H1 (cell line): ENCODE data around the gene ENSA. TPM values are rescaled to one million over a fixed set of nuclear protein-coding genes. Genes with fewer than 3 reads are reported as not detected.

ENCODE experiments used
- CTCF ChIA-PET: fragments of 300-600 bp; sonication (Branson Sonifier 250); formaldehyde crosslinking; loops from one replicate; lab custom pipeline; 2021; ENCODE audit not compliant: partially characterized antibody; lab: Charles Lee
- POLR2A ChIA-PET: fragments of 300-600 bp; sonication (Branson Sonifier 250); formaldehyde crosslinking; loops from one replicate; lab custom pipeline; 2021; ENCODE audit warnings: inconsistent platforms; ENCODE audit not compliant: partially characterized antibody; lab: Charles Lee
- DNase-seq, 2 experiments: peaks; one replicate each; pipeline versions ENCODE4 v3.0.0 to v3.0.0-alpha.2; 2010 to 2022; ENCODE audit warnings: low spot score in 2 of 2, low read depth in 1 of 2, mixed read lengths in 1 of 2
- FAIRE-seq: peaks from 2 replicates; lab custom pipeline; 2011; peaks lifted over from hg19 to GRCh38; lab: Jason Lieb, UNC
- H2AFZ ChIP-seq: 2 replicates; pipeline ENCODE4 v1.8.1; 2012; ENCODE audit warnings: low read length, inconsistent platforms
- H2AK5ac ChIP-seq: 2 replicates; pipeline ENCODE4 v1.6.1; 2013; ENCODE audit warnings: low read depth, low read length
- H2BK120ac ChIP-seq: replicated peaks from 2 replicates; pipeline ENCODE3; 2013; ENCODE audit warnings: low read depth, low read length, inconsistent platforms
- H2BK12ac ChIP-seq: 2 replicates; pipeline ENCODE4 v1.6.1; 2013; ENCODE audit warnings: low read depth, low read length
- H2BK15ac ChIP-seq: 2 replicates; pipeline ENCODE4 v1.6.1; 2013; ENCODE audit warnings: low read length
- H2BK20ac ChIP-seq: 2 replicates; pipeline ENCODE4 v1.6.1; 2013; ENCODE audit warnings: low read length
- H2BK5ac ChIP-seq: 2 replicates; pipeline ENCODE4 v1.6.1; 2013; ENCODE audit warnings: low read depth, low read length
- H3K14ac ChIP-seq: 2 replicates; pipeline ENCODE4 v1.6.1; 2013; ENCODE audit warnings: inconsistent platforms; ENCODE audit not compliant: insufficient read length
- H3K18ac ChIP-seq: 2 replicates; pipeline ENCODE4 v1.6.1; 2013; ENCODE audit warnings: low read length; ENCODE audit errors: extremely low read depth
- H3K23ac ChIP-seq: 2 replicates; pipeline ENCODE4 v1.6.1; 2013; ENCODE audit warnings: inconsistent platforms; ENCODE audit not compliant: insufficient read length
- H3K23me2 ChIP-seq: 2 replicates; pipeline ENCODE4 v1.6.1; 2013; ENCODE audit warnings: low read depth, low read length
- H3K27ac ChIP-seq: 2 replicates; pipeline ENCODE4 v1.6.1; 2011; ENCODE audit warnings: low read depth, low read length, inconsistent platforms
- H3K27me3 ChIP-seq, 4 experiments: replicated peaks in 1 of 4; 1 replicate in 1 of 4; 2 replicates in 3 of 4; pipeline versions ENCODE4 v1.6.1 to v1.8.1; 2011 to 2013; ENCODE audit warnings: low read length in 3 of 4, mild to moderate bottlenecking in 3 of 4, inconsistent platforms in 2 of 4, mixed read lengths in 2 of 4, moderate library complexity in 1 of 4; ENCODE audit not compliant: control insufficient read depth in 3 of 4, insufficient read depth in 3 of 4; ENCODE audit errors: extremely low read depth in 1 of 4
- H3K36me3 ChIP-seq, 4 experiments: 2 replicates each; pipeline versions ENCODE4 v1.6.1 to v1.8.1; 2011 to 2013; ENCODE audit warnings: mild to moderate bottlenecking in 4 of 4, low read length in 3 of 4, moderate library complexity in 2 of 4, control low read depth in 1 of 4, inconsistent platforms in 1 of 4; ENCODE audit not compliant: insufficient read depth in 4 of 4, control insufficient read depth in 2 of 4
- H3K4ac ChIP-seq: replicated peaks from 2 replicates; pipeline ENCODE3; 2013; ENCODE audit warnings: low read length, low read depth, mixed read lengths, inconsistent platforms; ENCODE audit not compliant: insufficient read length
- H3K4me1 ChIP-seq, 4 experiments: replicated peaks in 1 of 4; 1 replicate in 1 of 4; 2 replicates in 3 of 4; pipeline versions ENCODE4 v1.6.1 to v1.8.1; 2011 to 2013; ENCODE audit warnings: low read length in 3 of 4, inconsistent platforms in 2 of 4, mixed read lengths in 1 of 4; ENCODE audit not compliant: insufficient read depth in 4 of 4, control insufficient read depth in 3 of 4
- H3K4me2 ChIP-seq, 2 experiments: 2 replicates each; pipeline versions ENCODE4 v1.6.1 to v1.8.1; 2011 to 2013; ENCODE audit warnings: low read depth in 2 of 2, low read length in 2 of 2, control low read depth in 1 of 2, inconsistent platforms in 1 of 2, mild to moderate bottlenecking in 1 of 2; ENCODE audit not compliant: insufficient read depth in 1 of 2
- H3K4me3 ChIP-seq, 4 experiments: fragments of 200-600, 300-600 bp in 1 of 4; sonication (generic), shearing (Covaris generic), sonication (Bioruptor Twin) in 1 of 4; 2 replicates each; pipeline versions ENCODE4 v1.5.1 to v1.8.1; 2011 to 2016; ENCODE audit warnings: low read length in 4 of 4, low read depth in 3 of 4, control low read depth in 2 of 4, inconsistent platforms in 2 of 4, mild to moderate bottlenecking in 2 of 4, mixed read lengths in 1 of 4, moderate library complexity in 1 of 4; ENCODE audit not compliant: insufficient read depth in 2 of 4; ENCODE audit errors: extremely low read depth in 1 of 4
- H3K56ac ChIP-seq: replicated peaks from 2 replicates; pipeline ENCODE3; 2013; ENCODE audit warnings: low read depth, mild to moderate bottlenecking, mixed read lengths, low read length, inconsistent platforms; ENCODE audit not compliant: insufficient read length
- H3K79me1 ChIP-seq: 2 replicates; pipeline ENCODE4 v1.6.1; 2013; ENCODE audit warnings: low read depth, low read length, control low read depth
- H3K79me2 ChIP-seq, 2 experiments: 2 replicates each; pipeline versions ENCODE4 v1.6.1 to v1.8.1; 2012 to 2013; ENCODE audit warnings: low read length in 2 of 2, mild to moderate bottlenecking in 2 of 2, inconsistent platforms in 1 of 2; ENCODE audit not compliant: insufficient read depth in 2 of 2, control insufficient read depth in 1 of 2
- H3K9ac ChIP-seq, 4 experiments: replicated peaks in 1 of 4; 1 replicate in 1 of 4; 2 replicates in 3 of 4; pipeline versions ENCODE4 v1.6.1 to v1.8.1; 2011 to 2013; ENCODE audit warnings: low read depth in 3 of 4, low read length in 3 of 4, control low read depth in 2 of 4, mild to moderate bottlenecking in 2 of 4, moderate library complexity in 2 of 4, inconsistent platforms in 1 of 4; ENCODE audit errors: extremely low read depth in 1 of 4
- H3K9me3 ChIP-seq, 2 experiments: 2 replicates each; pipeline versions ENCODE4 v1.6.1 to v1.8.1; 2012 to 2013; ENCODE audit warnings: mild to moderate bottlenecking in 2 of 2, moderate library complexity in 2 of 2, control low read depth in 1 of 2, inconsistent platforms in 1 of 2, low read depth in 1 of 2, low read length in 1 of 2, mixed read lengths in 1 of 2; ENCODE audit not compliant: insufficient read depth in 2 of 2
- H4K20me1 ChIP-seq, 2 experiments: replicated peaks in 1 of 2; 2 replicates each; pipeline versions ENCODE3 to v1.8.1; 2011 to 2013; ENCODE audit warnings: inconsistent platforms in 2 of 2, low read length in 2 of 2, mild to moderate bottlenecking in 1 of 2; ENCODE audit not compliant: insufficient read depth in 2 of 2, control insufficient read depth in 1 of 2
- H4K5ac ChIP-seq: 2 replicates; pipeline ENCODE4 v1.6.1; 2013; ENCODE audit warnings: low read length, low read depth, mixed read lengths, inconsistent platforms; ENCODE audit not compliant: insufficient read length
- H4K8ac ChIP-seq: 2 replicates; pipeline ENCODE4 v1.8.0; 2013; ENCODE audit warnings: mild to moderate bottlenecking, moderate library complexity, low read length, inconsistent platforms; ENCODE audit not compliant: insufficient read depth; ENCODE audit errors: extremely low read depth
- H4K91ac ChIP-seq: replicated peaks from 2 replicates; pipeline ENCODE3; 2013; ENCODE audit warnings: low read length, mixed read lengths, inconsistent platforms; ENCODE audit not compliant: insufficient read length
- BRCA1 ChIP-seq: IDR thresholded peaks from 2 replicates; pipeline ENCODE4 v1.6.1; 2012; ENCODE audit warnings: low read depth, low read length, improper control_type of control experiment
- CEBPB ChIP-seq: IDR thresholded peaks from 2 replicates; pipeline ENCODE4 v1.6.1; 2012; ENCODE audit warnings: low read depth, low read length
- CTBP2 ChIP-seq: IDR thresholded peaks from 2 replicates; pipeline ENCODE4 v1.7.0; 2011; ENCODE audit warnings: borderline replicate concordance, mild to moderate bottlenecking, moderate library complexity, mixed read lengths, low read length; ENCODE audit not compliant: insufficient read depth, insufficient read length
- EP300 ChIP-seq, 2 experiments: IDR thresholded peaks; 1 replicate in 1 of 2; 2 replicates in 1 of 2; pipeline ENCODE4 v1.6.1; 2011 to 2012; ENCODE audit warnings: low read depth in 2 of 2, low read length in 2 of 2, mild to moderate bottlenecking in 2 of 2, borderline replicate concordance in 1 of 2, inconsistent platforms in 1 of 2, moderate library complexity in 1 of 2
- GTF2F1 ChIP-seq: IDR thresholded peaks from 2 replicates; pipeline ENCODE4 v1.6.1; 2012; ENCODE audit warnings: low read depth, low read length, improper control_type of control experiment, borderline replicate concordance
- SP4 ChIP-seq: IDR thresholded peaks from 2 replicates; pipeline ENCODE4 v1.6.1; 2012; ENCODE audit warnings: low read length, inconsistent platforms
- SUZ12 ChIP-seq: fragments of 200-600 bp; sonication (generic); IDR thresholded peaks from 2 replicates; pipeline ENCODE4 v1.6.1; 2012; ENCODE audit warnings: mild to moderate bottlenecking, inconsistent platforms, low read length, moderate library complexity, mixed read lengths
- WGBS, 2 experiments: shearing (Covaris generic) in 1 of 2; methylation state at CpG; one replicate each; pipeline versions ENCODE4 v1.1.6 to v1.1.7; 2013 to 2015; ENCODE audit warnings: low lambda C conversion rate in 2 of 2, mixed read lengths in 2 of 2, inconsistent platforms in 1 of 2, low coverage in 1 of 2, missing lambda C conversion rate in 1 of 2; ENCODE audit not compliant: insufficient replicate concordance in 2 of 2, insufficient coverage in 1 of 2, insufficient read length in 1 of 2; ENCODE audit errors: extremely low coverage in 1 of 2, missing lambda C conversion rate in 1 of 2; 5-methylcytosine and 5-hydroxymethylcytosine counted together
- polyA plus RNA-seq, 7 experiments: library from polyadenylated mRNA; depleted of rRNA in 3 of 7; stranded (reverse) in 5 of 7; unstranded in 2 of 7; fragments of >200 nt in 5 of 7; fragments of 200-250 nt in 2 of 7; gene quantifications; 1 replicate in 5 of 7; 2 replicates in 1 of 7; 4 replicates in 1 of 7; pipeline versions ENCODE4 v1.2.1 to v1.2.3, GENCODE V29; 2011 to 2013; ENCODE audit warnings: missing spikeins in 2 of 7, mixed read lengths in 2 of 7
- total RNA-seq: library from RNA; stranded (reverse); fragmentation: NEBNext Ultra II Directional; extraction: Animal tissue kit (Norgen Biotek cat#: 25700); gene quantifications from 2 replicates; pipeline ENCODE4 v1.2.1, GENCODE V29; 2021
- TF ChIP-seq, protein P1 (sequence below): IDR thresholded peaks from 2 replicates; pipeline ENCODE4 v1.6.1; 2012; ENCODE audit warnings: inconsistent platforms

The ENSA gene
- total and polyA plus RNA-seq, 2 of the 8 experiments (the other 6 are each of a cell fraction or from before 2014, with no cell fraction given), result 48.2 to 229 TPM

DNA sequence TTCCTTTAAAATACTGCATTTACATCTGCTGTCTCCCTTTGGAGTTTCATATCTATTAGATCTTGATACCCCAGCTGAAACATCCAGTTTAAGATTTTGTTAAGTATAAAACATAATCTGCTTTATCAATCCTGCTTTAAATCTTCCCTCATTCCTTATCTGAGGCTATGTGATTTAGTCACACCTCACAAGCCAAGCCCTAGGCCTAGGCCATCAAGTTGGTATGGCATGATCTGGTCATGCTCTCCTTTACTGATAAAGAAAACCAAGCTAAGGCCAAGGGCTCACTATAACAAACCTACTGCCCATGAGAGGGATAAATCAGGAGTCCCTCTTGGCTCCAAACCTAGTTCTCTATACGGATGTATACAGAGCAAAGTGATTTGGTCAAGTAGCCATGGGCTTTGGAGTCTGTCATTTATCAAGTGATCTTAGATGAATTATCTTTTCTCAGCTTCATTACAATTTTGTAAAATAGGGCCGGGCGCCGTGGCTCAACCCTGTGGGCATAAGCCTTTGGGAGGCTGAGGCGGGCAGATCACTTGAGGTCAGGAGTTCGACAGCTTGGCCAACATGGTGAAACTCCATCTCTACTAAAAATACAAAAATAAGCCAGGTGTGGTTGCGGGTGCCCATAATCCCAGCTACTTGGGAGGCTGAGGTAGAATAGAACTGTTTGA, 22.8 kb downstream of the ENSA start:
- no peak overlapping the region for H4K8ac ChIP-seq
- no peak overlapping the region for H3K4me2 ChIP-seq
- DNase-seq, result no peak
- no peak overlapping the region for H4K5ac ChIP-seq
- no peaks in the 10 kb centered on the region for H3K79me2 ChIP-seq
- 92% methylated on average over 7 of the region's 7 CpGs; no CpG with 5 or more reads in 1 of the 2 experiments for WGBS, 2 experiments
- POLR2A ChIA-PET, result interaction anchor here (0.6 to 43.5 kb wide), 8 partner anchors 9 to 483 kb away, joined by 3 to 1380 read pairs (median 4); partner anchors contain the start of genes ADAMTSL4 and MCL1
- H3K4ac ChIP-seq, result no peak overlapping the region
- H3K9ac ChIP-seq, result no peak overlapping the region
- no peak overlapping the region for H3K4me3 ChIP-seq
- no peak overlapping the region for H3K14ac ChIP-seq
- no peak overlapping the region for H2BK5ac ChIP-seq
- no peak overlapping the region for H2BK120ac ChIP-seq
- H3K4me1 ChIP-seq, result peaks cover 5 to 18% (median 11%) of the 10 kb centered on the region in 4 experiments; a peak in 6 of 7 replicates
- no peak overlapping the region for H3K27ac ChIP-seq
- H4K20me1 ChIP-seq, result no peaks in the 10 kb centered on the region
- no peak overlapping the region for H2BK20ac ChIP-seq
- no peak for FAIRE-seq
- H3K79me1 ChIP-seq, result no peaks in the 10 kb centered on the region
- peak overlapping the region; percentile 33; the same call in 1 of the 2 replicates for H2BK12ac ChIP-seq
- H3K9me3 ChIP-seq, result no peaks in the 10 kb centered on the region
- H2AK5ac ChIP-seq, result peak overlapping the region; percentile 25; the same call in 1 of the 2 replicates
- H3K23ac ChIP-seq, result no peak overlapping the region
- CTCF ChIA-PET, result interaction anchor here (0.8 to 17.6 kb wide), 4 partner anchors 10 to 44 kb away, joined by 3 to 210 read pairs (median 26); no protein-coding TSS in a partner anchor
- no peak overlapping the region for H2AFZ ChIP-seq
- no peak overlapping the region for H2BK15ac ChIP-seq
- H3K18ac ChIP-seq, result no peak overlapping the region
- peaks cover 0 to 9% (median 0%) of the 10 kb centered on the region in 4 experiments; a peak in 2 of 8 replicates for H3K36me3 ChIP-seq
- no peak overlapping the region for H4K91ac ChIP-seq
- H3K23me2 ChIP-seq, result no peaks in the 10 kb centered on the region
- no peaks in the 10 kb centered on the region for H3K27me3 ChIP-seq
- H3K56ac ChIP-seq, result no peak overlapping the region
- TF ChIP-seq CTBP2 (no peak), GTF2F1 (no peak), BRCA1 (no peak), CEBPB (no peak), EP300 (IDR thresholded peaks at IDR 0.05; ENCODE audit: borderline replicate concordance in 1 of 2, low read depth in 2 of 2, low read length in 2 of 2) (no peak), SP4 (no peak), SUZ12 (no peak)
- TF ChIP-seq, protein P1, sequence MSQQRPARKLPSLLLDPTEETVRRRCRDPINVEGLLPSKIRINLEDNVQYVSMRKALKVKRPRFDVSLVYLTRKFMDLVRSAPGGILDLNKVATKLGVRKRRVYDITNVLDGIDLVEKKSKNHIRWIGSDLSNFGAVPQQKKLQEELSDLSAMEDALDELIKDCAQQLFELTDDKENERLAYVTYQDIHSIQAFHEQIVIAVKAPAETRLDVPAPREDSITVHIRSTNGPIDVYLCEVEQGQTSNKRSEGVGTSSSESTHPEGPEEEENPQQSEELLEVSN, result no peak
